HEK293T (cell line): ENCODE results near the gene EXOC4.

Experiments
- CTBP1 ChIP-seq: fragments of 450-650 bp; IDR thresholded peaks from 2 replicates; pipeline ENCODE4 v1.6.1; 2016; ENCODE audit warnings: borderline replicate concordance
- PKNOX1 ChIP-seq: fragments of 450-650 bp; IDR thresholded peaks from 2 replicates; pipeline ENCODE4 v1.6.1; 2016

GRCh38 chr7:133298080-133298479 is 45.2 kb downstream of the EXOC4 start:
- TF ChIP-seq CTBP1: no peak
- TF ChIP-seq PKNOX1: no peak
